ENCODE results near the gene LRIT3. TPM values are rescaled to one million over a fixed set of nuclear protein-coding genes. Genes with fewer than 3 reads are reported as not detected.

LRIT3 gene
- total RNA-seq, 2 donors from 2014 or later = 0.85 to 1.4 TPM

DNA sequence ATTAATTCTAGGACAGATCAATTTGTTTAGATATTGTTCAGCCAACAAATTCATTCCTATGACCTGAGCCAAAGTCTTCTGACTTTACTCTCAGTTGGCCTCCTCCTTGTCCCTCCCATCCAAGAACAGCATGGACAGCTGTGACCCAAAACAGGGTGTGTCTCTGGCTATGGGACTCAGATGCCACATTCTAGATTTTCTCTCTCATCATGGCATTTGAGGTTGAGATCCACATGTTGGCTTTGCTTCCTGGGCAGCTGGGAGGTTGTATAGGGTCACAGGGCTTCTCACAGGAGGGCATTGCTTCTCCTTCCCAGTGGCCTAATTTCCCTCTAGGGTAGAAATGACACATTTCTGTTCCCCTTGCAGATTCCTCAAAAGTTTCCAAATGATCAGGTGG is 42.2 kb downstream of the LRIT3 start:
- H3K36me3 ChIP-seq = no peaks in the 10 kb centered on the region
- H3K4me3 ChIP-seq = no peak overlapping the region
- ATAC-seq (ENCODE audit: insufficient number of reproducible peaks, low FRiP score, low read depth) (no peak), DNase-seq (ENCODE audit: low spot score) (no peak)
- H3K27ac ChIP-seq = no peak overlapping the region
- H3K4me1 ChIP-seq (ENCODE audit: control insufficient read depth in 1 of 2, low read depth in 2 of 2) = no peaks in the 10 kb centered on the region
- TF ChIP-seq, protein P1, sequence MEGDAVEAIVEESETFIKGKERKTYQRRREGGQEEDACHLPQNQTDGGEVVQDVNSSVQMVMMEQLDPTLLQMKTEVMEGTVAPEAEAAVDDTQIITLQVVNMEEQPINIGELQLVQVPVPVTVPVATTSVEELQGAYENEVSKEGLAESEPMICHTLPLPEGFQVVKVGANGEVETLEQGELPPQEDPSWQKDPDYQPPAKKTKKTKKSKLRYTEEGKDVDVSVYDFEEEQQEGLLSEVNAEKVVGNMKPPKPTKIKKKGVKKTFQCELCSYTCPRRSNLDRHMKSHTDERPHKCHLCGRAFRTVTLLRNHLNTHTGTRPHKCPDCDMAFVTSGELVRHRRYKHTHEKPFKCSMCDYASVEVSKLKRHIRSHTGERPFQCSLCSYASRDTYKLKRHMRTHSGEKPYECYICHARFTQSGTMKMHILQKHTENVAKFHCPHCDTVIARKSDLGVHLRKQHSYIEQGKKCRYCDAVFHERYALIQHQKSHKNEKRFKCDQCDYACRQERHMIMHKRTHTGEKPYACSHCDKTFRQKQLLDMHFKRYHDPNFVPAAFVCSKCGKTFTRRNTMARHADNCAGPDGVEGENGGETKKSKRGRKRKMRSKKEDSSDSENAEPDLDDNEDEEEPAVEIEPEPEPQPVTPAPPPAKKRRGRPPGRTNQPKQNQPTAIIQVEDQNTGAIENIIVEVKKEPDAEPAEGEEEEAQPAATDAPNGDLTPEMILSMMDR (IDR thresholded peaks at IDR 0.05) = no peak
- H3K9me3 ChIP-seq = no peaks in the 10 kb centered on the region
- no peaks in the 10 kb centered on the region for H3K27me3 ChIP-seq (replicated peaks; ENCODE audit: insufficient read depth)

DNA sequence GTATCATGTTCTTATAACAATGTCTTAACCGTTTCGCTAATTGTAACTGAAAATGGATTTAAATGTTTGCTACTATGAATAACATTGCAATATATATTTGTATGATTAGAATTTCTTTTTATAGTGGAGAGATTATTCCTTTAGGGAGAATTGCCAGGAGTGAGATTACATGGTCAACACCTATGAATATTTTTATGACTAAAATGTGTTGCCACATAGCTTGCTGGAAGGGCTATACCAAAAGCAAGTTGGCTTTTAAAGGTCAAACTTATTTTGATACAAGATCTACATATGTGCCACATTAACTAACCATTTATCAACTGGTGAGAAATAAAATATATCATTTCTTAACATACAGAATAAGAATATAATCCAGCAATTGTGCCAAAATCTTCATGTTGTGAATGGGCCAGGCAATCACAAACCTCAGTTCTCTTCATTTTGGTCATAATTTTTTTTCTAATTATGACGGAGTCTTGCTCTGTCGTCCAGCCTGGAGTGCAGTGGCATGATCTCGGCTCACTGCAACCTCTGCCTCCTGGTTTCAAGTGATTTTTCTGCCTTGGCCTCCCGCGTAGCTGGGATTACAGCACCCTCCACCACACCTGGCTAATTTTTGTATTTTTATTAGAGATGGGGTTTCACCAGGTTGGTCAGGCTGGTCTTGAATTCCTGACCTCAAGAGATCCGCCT is 54.8 kb downstream of the LRIT3 start:
- H3K4me1 ChIP-seq (ENCODE audit: control insufficient read depth in 1 of 2, low read depth in 2 of 2) = no peaks in the 10 kb centered on the region
- TF ChIP-seq, protein P1 (IDR thresholded peaks at IDR 0.05) = no peak

GRCh38 chr4:109908731-109909130 is 60.8 kb downstream of the LRIT3 start:
- Histone ChIP-seq H3K27me3 (replicated peaks; ENCODE audit: insufficient read depth) (no peaks in the 10 kb centered on the region), H3K4me3 (no peak overlapping the region), H3K4me1 (ENCODE audit: control insufficient read depth in 1 of 2, low read depth in 2 of 2) (no peaks in the 10 kb centered on the region), H3K27ac (no peak overlapping the region), H3K9me3 (no peaks in the 10 kb centered on the region), H3K36me3 (no peaks in the 10 kb centered on the region)
- DNase-seq (ENCODE audit: low spot score) (no peak), ATAC-seq (ENCODE audit: insufficient number of reproducible peaks, low FRiP score, low read depth) (no peak)
- TF ChIP-seq, protein P1 (IDR thresholded peaks at IDR 0.05) = no peak

More for the DNA sequence above, 54.8 kb downstream of the LRIT3 start:
- no peaks in the 10 kb centered on the region for H3K27me3 ChIP-seq (replicated peaks; ENCODE audit: insufficient read depth)
- H3K27ac ChIP-seq = no peak overlapping the region
- no peak for DNase-seq (ENCODE audit: low spot score)
- no peaks in the 10 kb centered on the region for H3K36me3 ChIP-seq
- no peak overlapping the region for H3K4me3 ChIP-seq
- H3K9me3 ChIP-seq = no peaks in the 10 kb centered on the region
- ATAC-seq (ENCODE audit: insufficient number of reproducible peaks, low FRiP score, low read depth) = no peak

DNA sequence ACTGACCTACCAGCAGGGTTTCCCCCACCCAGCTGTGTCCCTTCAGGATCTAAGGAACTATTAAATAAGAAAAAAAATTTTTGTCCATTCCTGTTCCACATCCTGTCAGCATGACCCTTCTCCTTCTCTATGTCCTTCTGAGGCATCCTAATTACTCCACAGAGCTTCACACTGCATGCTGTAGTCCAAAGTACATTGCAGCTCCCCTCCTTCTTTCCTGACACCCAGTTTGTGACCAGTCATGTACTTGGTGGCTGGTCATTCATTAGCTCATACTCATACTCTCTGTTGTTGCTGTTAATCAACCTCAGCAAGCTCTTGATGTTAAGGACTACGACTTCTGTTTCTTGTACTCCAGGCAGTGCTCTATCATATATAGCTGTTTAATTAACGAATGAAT is 62.3 kb downstream of the LRIT3 start:
- ATAC-seq (ENCODE audit: insufficient number of reproducible peaks, low FRiP score, low read depth) (no peak), DNase-seq (ENCODE audit: low spot score) (no peak)
- no peaks in the 10 kb centered on the region for H3K9me3 ChIP-seq
- no peak overlapping the region for H3K4me3 ChIP-seq
- H3K27ac ChIP-seq = no peak overlapping the region
- H3K4me1 ChIP-seq (ENCODE audit: control insufficient read depth in 1 of 2, low read depth in 2 of 2) = no peaks in the 10 kb centered on the region
- H3K36me3 ChIP-seq = no peaks in the 10 kb centered on the region
- TF ChIP-seq, protein P1 (IDR thresholded peaks at IDR 0.05) = no peak
- no peaks in the 10 kb centered on the region for H3K27me3 ChIP-seq (replicated peaks; ENCODE audit: insufficient read depth)

GRCh38 chr4:109912706-109913595 is 65.0 kb downstream of the LRIT3 start, which contains the start of gene EGF:
Gene EGF, plus strand, starts transcription at chr4:109912883. Its CDS starts 453 bp downstream, at chr4:109913336.
- H3K4me1 ChIP-seq (ENCODE audit: control insufficient read depth in 1 of 2, low read depth in 2 of 2) = no peaks in the 10 kb centered on the region
- no peaks in the 10 kb centered on the region for H3K27me3 ChIP-seq (replicated peaks; ENCODE audit: insufficient read depth)
- no peak within 1 kb of the TSS for H3K27ac ChIP-seq
- TF ChIP-seq, protein P1 (IDR thresholded peaks at IDR 0.05) = no peak
- no peak for DNase-seq (ENCODE audit: low spot score)
- ATAC-seq (ENCODE audit: insufficient number of reproducible peaks, low FRiP score, low read depth) = no peak
- no peak within 1 kb of the TSS for H3K4me3 ChIP-seq
- no peaks in the 10 kb centered on the region for H3K9me3 ChIP-seq
- H3K36me3 ChIP-seq = no peaks in the 10 kb centered on the region
